H1 (cell line): Measurements from ENCODE around the gene DPP4. TPM values are rescaled to one million over a fixed set of nuclear protein-coding genes. Genes with fewer than 3 reads are reported as not detected.

Experiments used
- CTCF ChIA-PET: fragments of 300-600 bp; sonication (Branson Sonifier 250); formaldehyde crosslinking; loops from one replicate; lab custom pipeline; 2021; ENCODE audit not compliant: partially characterized antibody; lab: Charles Lee
- POLR2A ChIA-PET: fragments of 300-600 bp; sonication (Branson Sonifier 250); formaldehyde crosslinking; loops from one replicate; lab custom pipeline; 2021; ENCODE audit warnings: inconsistent platforms; ENCODE audit not compliant: partially characterized antibody; lab: Charles Lee
- DNase-seq, 2 experiments: peaks; one replicate each; pipeline versions ENCODE4 v3.0.0 to v3.0.0-alpha.2; 2010 to 2022; ENCODE audit warnings: low spot score in 2 of 2, low read depth in 1 of 2, mixed read lengths in 1 of 2
- FAIRE-seq: peaks from 2 replicates; lab custom pipeline; 2011; peaks lifted over from hg19 to GRCh38; lab: Jason Lieb, UNC
- H2AFZ ChIP-seq: 2 replicates; pipeline ENCODE4 v1.8.1; 2012; ENCODE audit warnings: low read length, inconsistent platforms
- H2AK5ac ChIP-seq: 2 replicates; pipeline ENCODE4 v1.6.1; 2013; ENCODE audit warnings: low read depth, low read length
- H2BK120ac ChIP-seq: replicated peaks from 2 replicates; pipeline ENCODE3; 2013; ENCODE audit warnings: low read depth, low read length, inconsistent platforms
- H2BK12ac ChIP-seq: 2 replicates; pipeline ENCODE4 v1.6.1; 2013; ENCODE audit warnings: low read depth, low read length
- H2BK15ac ChIP-seq: 2 replicates; pipeline ENCODE4 v1.6.1; 2013; ENCODE audit warnings: low read length
- H2BK20ac ChIP-seq: 2 replicates; pipeline ENCODE4 v1.6.1; 2013; ENCODE audit warnings: low read length
- H2BK5ac ChIP-seq: 2 replicates; pipeline ENCODE4 v1.6.1; 2013; ENCODE audit warnings: low read depth, low read length
- H3K14ac ChIP-seq: 2 replicates; pipeline ENCODE4 v1.6.1; 2013; ENCODE audit warnings: inconsistent platforms; ENCODE audit not compliant: insufficient read length
- H3K18ac ChIP-seq: 2 replicates; pipeline ENCODE4 v1.6.1; 2013; ENCODE audit warnings: low read length; ENCODE audit errors: extremely low read depth
- H3K23ac ChIP-seq: 2 replicates; pipeline ENCODE4 v1.6.1; 2013; ENCODE audit warnings: inconsistent platforms; ENCODE audit not compliant: insufficient read length
- H3K23me2 ChIP-seq: 2 replicates; pipeline ENCODE4 v1.6.1; 2013; ENCODE audit warnings: low read depth, low read length
- H3K27ac ChIP-seq: 2 replicates; pipeline ENCODE4 v1.6.1; 2011; ENCODE audit warnings: low read depth, low read length, inconsistent platforms
- H3K27me3 ChIP-seq, 4 experiments: replicated peaks in 1 of 4; 1 replicate in 1 of 4; 2 replicates in 3 of 4; pipeline versions ENCODE4 v1.6.1 to v1.8.1; 2011 to 2013; ENCODE audit warnings: low read length in 3 of 4, mild to moderate bottlenecking in 3 of 4, inconsistent platforms in 2 of 4, mixed read lengths in 2 of 4, moderate library complexity in 1 of 4; ENCODE audit not compliant: control insufficient read depth in 3 of 4, insufficient read depth in 3 of 4; ENCODE audit errors: extremely low read depth in 1 of 4
- H3K36me3 ChIP-seq, 4 experiments: 2 replicates each; pipeline versions ENCODE4 v1.6.1 to v1.8.1; 2011 to 2013; ENCODE audit warnings: mild to moderate bottlenecking in 4 of 4, low read length in 3 of 4, moderate library complexity in 2 of 4, control low read depth in 1 of 4, inconsistent platforms in 1 of 4; ENCODE audit not compliant: insufficient read depth in 4 of 4, control insufficient read depth in 2 of 4
- H3K4ac ChIP-seq: replicated peaks from 2 replicates; pipeline ENCODE3; 2013; ENCODE audit warnings: low read length, low read depth, mixed read lengths, inconsistent platforms; ENCODE audit not compliant: insufficient read length
- H3K4me1 ChIP-seq, 4 experiments: replicated peaks in 1 of 4; 1 replicate in 1 of 4; 2 replicates in 3 of 4; pipeline versions ENCODE4 v1.6.1 to v1.8.1; 2011 to 2013; ENCODE audit warnings: low read length in 3 of 4, inconsistent platforms in 2 of 4, mixed read lengths in 1 of 4; ENCODE audit not compliant: insufficient read depth in 4 of 4, control insufficient read depth in 3 of 4
- H3K4me2 ChIP-seq, 2 experiments: 2 replicates each; pipeline versions ENCODE4 v1.6.1 to v1.8.1; 2011 to 2013; ENCODE audit warnings: low read depth in 2 of 2, low read length in 2 of 2, control low read depth in 1 of 2, inconsistent platforms in 1 of 2, mild to moderate bottlenecking in 1 of 2; ENCODE audit not compliant: insufficient read depth in 1 of 2
- H3K4me3 ChIP-seq, 4 experiments: fragments of 200-600, 300-600 bp in 1 of 4; sonication (generic), shearing (Covaris generic), sonication (Bioruptor Twin) in 1 of 4; 2 replicates each; pipeline versions ENCODE4 v1.5.1 to v1.8.1; 2011 to 2016; ENCODE audit warnings: low read length in 4 of 4, low read depth in 3 of 4, control low read depth in 2 of 4, inconsistent platforms in 2 of 4, mild to moderate bottlenecking in 2 of 4, mixed read lengths in 1 of 4, moderate library complexity in 1 of 4; ENCODE audit not compliant: insufficient read depth in 2 of 4; ENCODE audit errors: extremely low read depth in 1 of 4
- H3K56ac ChIP-seq: replicated peaks from 2 replicates; pipeline ENCODE3; 2013; ENCODE audit warnings: low read depth, mild to moderate bottlenecking, mixed read lengths, low read length, inconsistent platforms; ENCODE audit not compliant: insufficient read length
- H3K79me1 ChIP-seq: 2 replicates; pipeline ENCODE4 v1.6.1; 2013; ENCODE audit warnings: low read depth, low read length, control low read depth
- H3K79me2 ChIP-seq, 2 experiments: 2 replicates each; pipeline versions ENCODE4 v1.6.1 to v1.8.1; 2012 to 2013; ENCODE audit warnings: low read length in 2 of 2, mild to moderate bottlenecking in 2 of 2, inconsistent platforms in 1 of 2; ENCODE audit not compliant: insufficient read depth in 2 of 2, control insufficient read depth in 1 of 2
- H3K9ac ChIP-seq, 4 experiments: replicated peaks in 1 of 4; 1 replicate in 1 of 4; 2 replicates in 3 of 4; pipeline versions ENCODE4 v1.6.1 to v1.8.1; 2011 to 2013; ENCODE audit warnings: low read depth in 3 of 4, low read length in 3 of 4, control low read depth in 2 of 4, mild to moderate bottlenecking in 2 of 4, moderate library complexity in 2 of 4, inconsistent platforms in 1 of 4; ENCODE audit errors: extremely low read depth in 1 of 4
- H3K9me3 ChIP-seq, 2 experiments: 2 replicates each; pipeline versions ENCODE4 v1.6.1 to v1.8.1; 2012 to 2013; ENCODE audit warnings: mild to moderate bottlenecking in 2 of 2, moderate library complexity in 2 of 2, control low read depth in 1 of 2, inconsistent platforms in 1 of 2, low read depth in 1 of 2, low read length in 1 of 2, mixed read lengths in 1 of 2; ENCODE audit not compliant: insufficient read depth in 2 of 2
- H4K20me1 ChIP-seq, 2 experiments: replicated peaks in 1 of 2; 2 replicates each; pipeline versions ENCODE3 to v1.8.1; 2011 to 2013; ENCODE audit warnings: inconsistent platforms in 2 of 2, low read length in 2 of 2, mild to moderate bottlenecking in 1 of 2; ENCODE audit not compliant: insufficient read depth in 2 of 2, control insufficient read depth in 1 of 2
- H4K5ac ChIP-seq: 2 replicates; pipeline ENCODE4 v1.6.1; 2013; ENCODE audit warnings: low read length, low read depth, mixed read lengths, inconsistent platforms; ENCODE audit not compliant: insufficient read length
- H4K8ac ChIP-seq: 2 replicates; pipeline ENCODE4 v1.8.0; 2013; ENCODE audit warnings: mild to moderate bottlenecking, moderate library complexity, low read length, inconsistent platforms; ENCODE audit not compliant: insufficient read depth; ENCODE audit errors: extremely low read depth
- H4K91ac ChIP-seq: replicated peaks from 2 replicates; pipeline ENCODE3; 2013; ENCODE audit warnings: low read length, mixed read lengths, inconsistent platforms; ENCODE audit not compliant: insufficient read length
- CBX5 ChIP-seq: fragments of 300-800, 300-1000 bp; sonication (generic); IDR thresholded peaks from 2 replicates; pipeline ENCODE4 v1.7.1; 2016; ENCODE audit warnings: antibody characterized with exemption, low read length, low read depth
- MAFK ChIP-seq: IDR thresholded peaks from 2 replicates; pipeline ENCODE4 v1.6.1; 2012; ENCODE audit warnings: low read depth, mild to moderate bottlenecking, improper control_type of control experiment, low read length
- PHF8 ChIP-seq: fragments of 200-600 bp; sonication (generic); conservative IDR thresholded peaks from 2 replicates; pipeline ENCODE4 v1.7.1; 2012; ENCODE audit warnings: low read depth, mild to moderate bottlenecking, inconsistent platforms, low read length, moderate library complexity
- ZNF274 ChIP-seq: IDR thresholded peaks from 2 replicates; pipeline ENCODE4 v1.7.0; 2012; ENCODE audit warnings: low read length, borderline replicate concordance; ENCODE audit errors: extremely low read depth
- WGBS, 2 experiments: shearing (Covaris generic) in 1 of 2; methylation state at CpG; one replicate each; pipeline versions ENCODE4 v1.1.6 to v1.1.7; 2013 to 2015; ENCODE audit warnings: low lambda C conversion rate in 2 of 2, mixed read lengths in 2 of 2, inconsistent platforms in 1 of 2, low coverage in 1 of 2, missing lambda C conversion rate in 1 of 2; ENCODE audit not compliant: insufficient replicate concordance in 2 of 2, insufficient coverage in 1 of 2, insufficient read length in 1 of 2; ENCODE audit errors: extremely low coverage in 1 of 2, missing lambda C conversion rate in 1 of 2; 5-methylcytosine and 5-hydroxymethylcytosine counted together
- polyA plus RNA-seq, 7 experiments: library from polyadenylated mRNA; depleted of rRNA in 3 of 7; stranded (reverse) in 5 of 7; unstranded in 2 of 7; fragments of >200 nt in 5 of 7; fragments of 200-250 nt in 2 of 7; gene quantifications; 1 replicate in 5 of 7; 2 replicates in 1 of 7; 4 replicates in 1 of 7; pipeline versions ENCODE4 v1.2.1 to v1.2.3, GENCODE V29; 2011 to 2013; ENCODE audit warnings: missing spikeins in 2 of 7, mixed read lengths in 2 of 7
- total RNA-seq: library from RNA; stranded (reverse); fragmentation: NEBNext Ultra II Directional; extraction: Animal tissue kit (Norgen Biotek cat#: 25700); gene quantifications from 2 replicates; pipeline ENCODE4 v1.2.1, GENCODE V29; 2021
- TF ChIP-seq, protein P1 (sequence below): IDR thresholded peaks from 2 replicates; pipeline ENCODE4 v1.6.1; 2012; ENCODE audit warnings: inconsistent platforms
- TF ChIP-seq, protein P2 (sequence below): IDR thresholded peaks from 2 replicates; pipeline ENCODE4 v1.6.1; 2011; ENCODE audit warnings: low read length, improper control_type of control experiment

The DPP4 gene
- total and polyA plus RNA-seq, 2 of the 8 experiments (the other 6 are each of a cell fraction or from before 2014, with no cell fraction given), result 1.3 to 3.1 TPM

DNA sequence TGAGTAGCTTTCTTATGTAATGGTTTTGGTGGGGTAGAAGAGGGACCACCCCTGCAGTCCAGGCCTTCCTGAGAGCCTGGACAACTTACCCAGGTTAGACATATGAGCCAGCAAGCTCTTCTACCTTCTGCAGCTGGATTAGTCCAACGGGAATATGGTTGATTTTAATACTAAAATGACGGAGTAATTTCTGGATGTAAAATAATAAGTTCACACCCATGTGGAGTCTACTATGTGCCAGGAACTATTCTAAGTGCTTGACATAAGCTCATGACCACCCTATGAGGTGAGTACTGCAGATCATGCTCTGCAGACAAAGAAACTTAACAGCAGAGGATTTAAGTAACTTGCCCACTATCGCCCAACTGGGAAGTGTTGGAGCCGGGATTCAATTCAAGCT is 45.5 kb downstream of the DPP4 start:
- H3K4me2 ChIP-seq, result no peak overlapping the region
- no peak overlapping the region for H2BK12ac ChIP-seq
- H3K23ac ChIP-seq, result no peak overlapping the region
- no peak for FAIRE-seq
- no peaks in the 10 kb centered on the region for H3K36me3 ChIP-seq
- H4K8ac ChIP-seq, result no peak overlapping the region
- H3K9me3 ChIP-seq, result no peaks in the 10 kb centered on the region
- ChIA-PET POLR2A (no interaction called here), CTCF (interaction anchor here (0.6 to 1.3 kb wide), 7 partner anchors 16 to 460 kb away, joined by 3 to 4 read pairs (median 3); no protein-coding TSS in a partner anchor)
- 90% methylated on average over 4 of the region's 4 CpGs; no CpG with 5 or more reads in 1 of the 2 experiments for WGBS, 2 experiments
- H3K79me1 ChIP-seq, result no peaks in the 10 kb centered on the region
- H3K9ac ChIP-seq, result no peak overlapping the region
- no peak for DNase-seq
- H3K27me3 ChIP-seq, result no peaks in the 10 kb centered on the region
- H4K20me1 ChIP-seq, result no peaks in the 10 kb centered on the region
- peaks cover 0 to 4% (median 1%) of the 10 kb centered on the region in 4 experiments; a peak in 3 of 7 replicates for H3K4me1 ChIP-seq
- no peak overlapping the region for H4K91ac ChIP-seq
- H2BK20ac ChIP-seq, result no peak overlapping the region
- H3K18ac ChIP-seq, result no peak overlapping the region
- H2AFZ ChIP-seq, result no peak overlapping the region
- no peak overlapping the region for H2BK15ac ChIP-seq
- H2BK5ac ChIP-seq, result no peak overlapping the region
- no peak overlapping the region for H3K4me3 ChIP-seq
- no peak overlapping the region for H3K4ac ChIP-seq
- H2BK120ac ChIP-seq, result no peak overlapping the region
- no peak overlapping the region for H3K27ac ChIP-seq
- no peaks in the 10 kb centered on the region for H3K23me2 ChIP-seq
- no peak overlapping the region for H3K56ac ChIP-seq
- H4K5ac ChIP-seq, result no peak overlapping the region
- no peak overlapping the region for H2AK5ac ChIP-seq
- TF ChIP-seq, protein P1, sequence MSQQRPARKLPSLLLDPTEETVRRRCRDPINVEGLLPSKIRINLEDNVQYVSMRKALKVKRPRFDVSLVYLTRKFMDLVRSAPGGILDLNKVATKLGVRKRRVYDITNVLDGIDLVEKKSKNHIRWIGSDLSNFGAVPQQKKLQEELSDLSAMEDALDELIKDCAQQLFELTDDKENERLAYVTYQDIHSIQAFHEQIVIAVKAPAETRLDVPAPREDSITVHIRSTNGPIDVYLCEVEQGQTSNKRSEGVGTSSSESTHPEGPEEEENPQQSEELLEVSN, result no peak
- TF ChIP-seq MAFK, result no peak
- TF ChIP-seq ZNF274, result no peak
- TF ChIP-seq, protein P2, sequence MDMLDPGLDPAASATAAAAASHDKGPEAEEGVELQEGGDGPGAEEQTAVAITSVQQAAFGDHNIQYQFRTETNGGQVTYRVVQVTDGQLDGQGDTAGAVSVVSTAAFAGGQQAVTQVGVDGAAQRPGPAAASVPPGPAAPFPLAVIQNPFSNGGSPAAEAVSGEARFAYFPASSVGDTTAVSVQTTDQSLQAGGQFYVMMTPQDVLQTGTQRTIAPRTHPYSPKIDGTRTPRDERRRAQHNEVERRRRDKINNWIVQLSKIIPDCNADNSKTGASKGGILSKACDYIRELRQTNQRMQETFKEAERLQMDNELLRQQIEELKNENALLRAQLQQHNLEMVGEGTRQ, result no peak
- TF ChIP-seq CBX5, result no peak
- no peak for TF ChIP-seq PHF8
- H3K14ac ChIP-seq, result no peak overlapping the region
- no peaks in the 10 kb centered on the region for H3K79me2 ChIP-seq
